HG03432 (cell line): ENCODE results near the gene ITPRIP.

Experiments
- ATAC-seq: cut with Tn5 transposase; IDR thresholded peaks from one replicate; pipeline ENCODE4 v1.9.1; 2021; ENCODE audit warnings: mild to moderate bottlenecking, moderate library complexity; ENCODE audit not compliant: unreplicated experiment

The ITPRIP gene, protein sequence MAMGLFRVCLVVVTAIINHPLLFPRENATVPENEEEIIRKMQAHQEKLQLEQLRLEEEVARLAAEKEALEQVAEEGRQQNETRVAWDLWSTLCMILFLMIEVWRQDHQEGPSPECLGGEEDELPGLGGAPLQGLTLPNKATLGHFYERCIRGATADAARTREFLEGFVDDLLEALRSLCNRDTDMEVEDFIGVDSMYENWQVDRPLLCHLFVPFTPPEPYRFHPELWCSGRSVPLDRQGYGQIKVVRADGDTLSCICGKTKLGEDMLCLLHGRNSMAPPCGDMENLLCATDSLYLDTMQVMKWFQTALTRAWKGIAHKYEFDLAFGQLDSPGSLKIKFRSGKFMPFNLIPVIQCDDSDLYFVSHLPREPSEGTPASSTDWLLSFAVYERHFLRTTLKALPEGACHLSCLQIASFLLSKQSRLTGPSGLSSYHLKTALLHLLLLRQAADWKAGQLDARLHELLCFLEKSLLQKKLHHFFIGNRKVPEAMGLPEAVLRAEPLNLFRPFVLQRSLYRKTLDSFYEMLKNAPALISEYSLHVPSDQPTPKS

DNA sequence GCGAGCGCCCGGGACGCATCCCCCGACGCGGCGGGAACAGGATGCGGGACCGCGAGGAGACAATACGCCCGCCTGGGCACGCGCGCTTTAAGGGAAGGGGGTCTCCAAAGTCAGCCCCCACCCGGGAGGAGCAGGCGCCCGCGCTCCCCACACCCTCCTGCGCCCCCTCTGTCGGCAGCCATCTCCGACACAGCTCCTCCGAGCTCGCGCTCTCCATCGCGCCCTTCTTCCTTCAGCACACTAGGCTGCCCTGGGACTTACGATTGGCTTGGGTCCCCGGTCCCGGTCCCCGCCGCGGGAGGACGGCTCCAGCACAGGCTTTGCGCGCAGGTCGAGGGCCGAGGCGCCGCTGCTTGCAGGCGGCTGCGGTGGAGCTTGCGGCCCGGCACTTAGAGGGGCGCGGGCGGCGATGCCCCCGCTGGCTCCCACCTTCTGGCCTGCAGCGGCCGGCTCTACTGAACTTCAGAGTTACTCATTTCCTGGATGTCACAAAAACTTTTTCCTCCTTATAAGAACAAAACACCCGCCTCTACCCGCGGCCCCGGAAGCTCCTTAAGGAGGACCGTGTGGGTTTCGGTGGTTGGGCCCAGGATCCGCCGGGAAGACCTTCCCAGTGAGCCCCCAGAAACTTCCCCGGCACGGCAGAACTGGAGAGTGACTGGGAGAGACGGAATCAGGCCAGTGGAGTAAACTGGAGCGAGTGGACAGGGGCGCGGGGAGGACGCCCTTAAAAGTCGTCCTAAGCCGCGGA lies at the start of gene ITPRIP:
Gene ITPRIP (minus strand): TSS at position 481 of the 751 bp plus-strand sequence. CDS start 22,414 bp downstream, outside the sequence.
- peak; percentile 75 for ATAC-seq

DNA sequence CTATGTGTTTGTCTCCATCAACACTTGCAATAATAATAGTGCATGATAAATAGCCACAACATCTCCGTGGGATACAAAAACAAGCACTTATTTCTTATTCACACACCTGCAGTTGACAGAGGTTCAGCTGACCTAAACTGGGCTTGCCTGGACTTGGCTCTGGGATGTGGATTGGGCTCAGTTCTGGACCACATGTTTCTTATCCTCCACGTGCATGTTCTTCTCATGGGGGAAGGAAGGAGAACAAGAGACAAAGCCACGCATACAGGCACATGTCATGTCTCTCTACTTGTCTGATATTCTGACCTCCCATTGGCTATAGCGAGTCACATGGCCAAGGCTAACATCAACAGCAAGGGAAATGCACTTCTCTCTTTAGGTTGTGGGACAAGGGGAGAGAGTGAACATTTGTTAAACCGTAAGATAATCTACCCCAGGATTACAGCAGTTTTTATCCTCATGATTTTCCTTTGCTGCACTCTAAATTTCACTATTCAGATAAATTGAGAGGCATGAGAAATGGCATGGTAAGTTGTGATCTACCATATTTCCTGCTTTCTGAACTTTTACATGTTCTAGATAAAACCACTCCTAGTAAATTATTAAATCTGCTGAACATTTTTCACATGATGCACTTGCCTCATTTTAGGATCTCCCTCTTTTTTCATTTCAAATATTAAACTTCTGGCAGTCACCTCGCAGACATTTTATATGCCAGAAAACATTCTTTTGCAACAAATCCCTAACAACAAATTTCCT lies 49.0 kb upstream of the ITPRIP start:
- peak; percentile 79 for ATAC-seq

DNA sequence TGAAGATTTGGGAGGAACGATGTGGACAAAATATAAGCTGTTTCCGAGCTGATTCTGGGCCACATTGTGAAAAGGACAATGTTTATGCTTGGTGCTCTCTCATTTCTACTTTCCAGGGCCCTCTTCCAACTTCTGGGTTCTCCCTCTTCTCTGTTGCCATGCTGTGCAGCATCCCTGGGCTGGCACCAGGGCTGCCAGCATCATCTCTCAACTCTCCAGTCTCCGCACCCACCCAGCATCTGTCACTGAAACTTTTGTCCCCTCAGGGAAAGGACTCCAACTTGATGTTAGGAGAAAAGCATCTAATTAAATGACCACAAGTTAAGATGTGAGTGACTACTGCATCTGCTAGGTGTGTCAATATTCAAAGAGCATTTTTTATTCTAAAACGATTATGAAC lies 42.1 kb upstream of the ITPRIP start:
- no peak for ATAC-seq

DNA sequence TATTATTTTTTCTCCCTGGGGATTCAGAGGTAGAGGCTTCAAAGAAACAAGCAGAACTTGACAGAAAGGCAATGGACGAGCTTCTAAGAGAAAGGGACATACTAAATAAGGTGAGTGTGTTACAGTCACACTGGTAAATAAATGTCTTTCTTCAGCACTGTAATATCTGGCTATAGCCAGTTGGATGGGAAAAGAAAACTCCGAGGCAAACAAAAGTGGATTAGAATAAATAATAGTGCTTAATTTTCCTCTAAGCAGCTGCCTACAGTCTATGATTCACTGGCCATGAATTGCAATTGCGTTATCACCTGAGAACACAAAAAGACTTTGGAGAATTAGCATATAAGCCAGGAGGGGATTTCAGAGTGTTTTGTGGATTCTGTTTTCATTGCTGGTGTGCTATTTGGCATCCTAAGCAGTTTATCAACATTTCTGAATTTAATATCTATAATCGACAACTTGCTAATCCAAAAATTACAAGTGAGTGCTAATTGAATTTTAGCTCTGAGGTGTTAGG lies 38.6 kb upstream of the ITPRIP start:
- no peak for ATAC-seq

DNA sequence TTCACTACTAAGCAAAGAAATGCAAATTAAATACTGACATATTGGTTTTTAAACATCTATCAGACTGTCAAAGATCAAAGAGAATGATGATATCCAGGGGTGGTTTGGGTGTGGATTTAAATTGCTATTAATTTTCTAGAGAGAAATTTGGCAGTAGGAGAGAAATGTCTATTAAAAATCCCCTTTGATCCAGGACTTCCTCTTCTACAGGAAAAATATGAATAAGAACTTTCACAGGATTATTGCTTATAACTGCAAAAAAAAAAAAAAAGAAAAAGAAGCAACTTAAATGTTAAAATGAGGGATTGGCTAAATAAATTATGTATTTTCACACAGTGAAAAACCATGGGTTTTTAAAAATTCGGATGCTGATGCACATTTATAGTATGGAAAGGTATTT lies 36.3 kb upstream of the ITPRIP start:
- no peak for ATAC-seq

DNA sequence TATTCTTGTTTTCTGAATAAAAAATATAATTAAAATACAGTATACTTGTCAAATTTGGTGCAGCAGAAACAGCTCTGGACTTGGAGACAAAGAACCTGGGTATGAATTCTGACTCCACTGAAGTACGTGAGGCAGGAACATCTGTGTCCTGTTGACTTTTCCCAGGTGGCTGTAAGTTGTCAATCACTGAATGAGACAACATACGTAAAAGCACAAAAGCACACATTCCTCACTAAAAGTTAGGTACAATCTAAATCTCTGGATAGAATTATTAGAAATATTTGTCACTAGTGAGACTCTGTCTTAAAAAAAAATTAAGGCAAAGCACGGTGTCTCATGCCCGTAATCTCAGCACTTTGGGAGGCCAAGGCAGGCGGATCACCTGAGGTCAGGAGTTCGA lies 33.5 kb upstream of the ITPRIP start:
- no peak for ATAC-seq

DNA sequence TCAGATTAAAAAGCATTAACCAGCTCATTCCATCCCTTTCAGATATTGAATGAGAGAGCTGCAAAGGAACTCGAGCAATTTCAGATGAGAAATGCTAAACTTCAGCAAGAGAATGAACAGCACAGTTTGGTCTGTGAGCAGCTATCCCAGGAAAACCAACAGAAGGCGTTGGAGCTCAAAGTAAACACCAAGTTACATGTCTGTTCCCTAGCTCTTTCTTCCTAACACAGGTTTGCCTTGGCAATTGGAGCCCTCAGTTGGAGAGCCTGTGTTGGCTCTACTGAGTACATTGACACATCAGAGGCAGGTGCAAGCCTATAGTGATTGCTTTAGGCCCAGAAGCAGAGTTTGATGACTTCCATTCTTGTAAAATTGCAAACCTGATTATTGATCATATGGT lies 30.1 kb upstream of the ITPRIP start:
- ATAC-seq, result no peak

DNA sequence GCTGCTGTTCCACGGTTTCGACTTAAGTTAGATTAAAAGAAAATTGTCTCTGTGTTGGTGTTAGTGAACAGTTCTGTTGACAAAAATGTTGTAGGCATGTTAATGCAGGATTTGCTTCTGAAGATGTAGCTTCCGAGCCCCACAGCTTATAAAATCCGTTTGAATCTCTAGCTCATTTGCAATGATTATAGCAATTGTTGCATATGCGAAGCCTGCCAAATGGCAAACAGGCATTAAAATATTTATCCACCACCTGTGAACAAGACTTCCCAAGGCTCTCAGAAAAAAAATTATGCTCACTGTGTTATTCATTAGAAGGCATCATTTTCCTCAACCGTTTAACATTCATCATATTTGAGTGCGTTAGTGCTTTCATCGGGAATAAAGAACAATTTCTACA lies 29.6 kb upstream of the ITPRIP start:
- no peak for ATAC-seq

DNA sequence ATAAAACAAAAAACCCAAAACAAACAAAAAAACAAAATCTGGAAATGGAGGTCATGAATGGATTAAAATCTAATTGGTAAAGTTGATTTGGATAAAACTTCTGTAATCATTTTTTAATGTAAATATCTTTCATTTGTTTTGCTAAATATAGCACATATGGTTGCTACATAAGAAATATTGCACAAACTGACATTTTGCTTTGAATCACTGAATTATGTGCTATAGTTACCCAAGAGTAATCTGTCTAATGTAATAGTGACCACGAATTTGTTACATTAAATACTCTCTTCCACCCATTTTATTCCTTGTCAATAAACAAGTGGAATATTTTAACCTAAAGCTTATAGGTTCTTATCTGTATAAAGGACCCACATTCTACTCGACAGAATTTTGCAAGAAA lies 21.5 kb upstream of the ITPRIP start:
- no peak for ATAC-seq

DNA sequence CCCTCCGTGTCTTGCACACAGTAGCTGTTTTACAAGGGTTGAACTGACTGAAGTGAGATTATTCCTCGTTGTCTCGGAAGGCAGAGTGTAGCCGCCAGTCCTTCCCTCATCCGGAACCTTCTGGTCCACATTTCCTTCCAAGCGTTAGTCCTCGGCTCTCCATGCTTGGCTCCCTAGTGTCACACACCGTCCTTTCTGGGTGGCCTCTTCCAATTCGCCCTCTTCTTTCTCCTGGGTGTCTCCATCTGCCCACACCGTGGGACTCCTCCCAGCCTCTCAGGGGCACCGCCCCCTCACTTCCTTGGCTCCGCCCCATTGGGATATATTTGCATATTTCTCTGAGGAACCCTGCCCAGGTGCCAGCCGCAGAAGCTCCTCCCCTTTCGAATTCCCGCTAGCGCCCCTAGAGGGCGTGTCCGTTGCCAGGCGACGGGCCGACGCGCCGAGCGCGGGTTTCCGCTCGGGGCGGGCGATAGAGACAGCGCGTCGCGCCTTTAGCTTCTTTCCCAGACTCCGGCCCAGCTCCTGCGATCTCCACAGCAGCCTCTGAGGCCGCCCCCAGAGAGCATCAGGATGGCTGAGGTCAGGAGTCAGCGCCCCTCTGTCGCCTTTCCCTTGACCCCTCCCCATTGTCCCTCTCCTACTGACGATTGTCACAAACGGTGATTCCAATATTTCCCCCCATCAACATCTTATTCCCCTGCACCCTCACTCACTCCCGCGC lies 15.2 kb upstream of the ITPRIP start, which contains the start of gene CFAP58:
Gene CFAP58 (plus strand): TSS at position 509 of the 724 bp plus-strand sequence. CDS start 65 bp downstream, at position 574.
- ATAC-seq, result peak; percentile 70

DNA sequence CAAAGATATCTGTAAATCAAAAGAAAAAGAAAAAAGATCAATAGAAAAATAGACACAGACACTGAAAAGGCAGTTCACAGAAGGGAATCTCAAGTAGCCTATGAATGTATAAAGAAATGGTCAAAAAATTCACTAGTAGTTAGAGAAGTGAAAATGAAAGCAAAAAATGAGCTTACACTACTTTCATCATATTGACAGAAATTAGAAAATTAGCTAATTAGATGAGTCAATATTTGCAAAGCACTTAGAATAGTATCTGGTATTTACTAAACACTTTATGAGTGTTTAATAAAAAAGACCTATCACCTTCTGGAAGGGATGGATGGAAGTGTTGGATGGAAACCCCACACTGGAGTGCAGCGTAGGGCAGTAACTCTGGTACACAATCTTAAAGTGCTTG lies 13.7 kb upstream of the ITPRIP start:
- ATAC-seq, result peak; percentile 23

DNA sequence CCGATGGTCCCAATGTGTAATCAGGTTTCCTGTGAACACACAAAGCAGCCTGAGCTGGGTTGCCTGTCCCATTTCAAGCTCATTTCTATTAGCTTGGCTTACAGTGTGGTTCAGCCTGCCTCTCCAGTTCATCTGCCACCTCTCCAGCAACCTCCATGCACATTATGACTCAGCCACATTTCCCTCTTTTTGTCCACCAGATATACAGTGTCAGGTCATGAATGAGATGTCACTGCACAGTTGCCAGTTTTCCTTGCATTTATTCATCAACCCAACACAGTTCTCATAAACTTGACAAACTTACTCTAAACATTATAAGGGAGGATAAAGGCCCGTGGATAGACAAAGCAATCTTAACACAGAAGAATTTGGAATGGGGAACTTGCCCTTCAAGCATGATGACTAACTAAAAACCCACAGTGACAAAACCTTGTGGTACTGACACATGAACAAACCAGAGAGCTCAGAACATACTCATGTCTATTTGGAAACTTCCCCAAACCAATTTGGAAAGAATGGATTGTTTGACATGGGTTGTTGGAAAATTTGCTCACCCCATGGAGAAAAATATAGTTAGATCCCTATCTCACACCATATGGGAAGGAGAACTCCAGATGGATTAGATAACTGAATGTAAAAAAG lies 12.9 kb upstream of the ITPRIP start:
- ATAC-seq, result peak; percentile 23

DNA sequence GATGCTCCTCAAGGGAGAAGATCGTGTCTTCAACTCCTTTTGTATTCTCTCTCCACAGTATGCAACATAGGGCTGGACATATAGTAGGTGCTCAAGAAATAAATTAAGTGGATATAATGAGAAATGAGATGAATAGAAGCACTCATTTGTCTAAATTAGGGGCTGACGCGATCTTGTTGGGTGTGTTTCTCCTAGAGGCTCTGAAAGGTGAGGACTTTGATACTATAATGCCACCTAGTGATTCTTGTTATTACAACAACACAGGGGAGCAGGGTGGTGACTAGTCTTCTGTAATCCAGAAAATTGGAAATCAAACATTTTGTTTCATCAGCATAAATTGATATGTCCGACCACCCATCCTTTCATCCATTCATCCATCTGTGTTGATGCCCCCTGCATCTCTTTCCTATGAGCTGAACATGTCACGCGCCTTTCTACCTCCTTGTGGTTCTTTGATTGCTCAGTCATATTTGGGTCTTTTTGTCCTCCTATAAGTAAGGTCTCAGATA lies 11.9 kb upstream of the ITPRIP start:
- ATAC-seq, result peak; percentile 54

DNA sequence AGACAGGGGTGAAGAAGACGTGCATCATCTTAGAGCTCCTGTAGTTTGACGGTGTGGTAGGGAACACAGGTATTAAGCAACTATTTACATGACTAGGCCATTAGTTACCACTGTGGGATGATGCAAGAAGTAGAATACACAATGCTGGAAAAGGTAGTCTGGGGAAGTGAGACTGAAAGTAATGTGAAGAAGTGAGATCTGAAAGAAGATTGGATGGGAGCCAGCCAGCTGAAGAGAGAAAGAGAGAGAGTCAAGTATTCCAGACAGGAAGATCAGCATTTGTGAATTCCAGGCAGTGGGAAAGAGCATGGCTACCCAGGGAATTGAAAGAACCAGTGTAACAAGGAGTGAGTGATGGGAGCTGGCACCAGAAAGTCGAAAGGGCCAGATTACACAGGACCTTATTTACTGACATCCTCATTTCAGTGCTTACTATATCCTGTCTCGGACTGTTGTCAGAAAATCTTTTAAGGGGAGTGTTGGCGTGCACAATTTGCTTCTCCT lies 11.4 kb upstream of the ITPRIP start:
- ATAC-seq, result peak; percentile 56

DNA sequence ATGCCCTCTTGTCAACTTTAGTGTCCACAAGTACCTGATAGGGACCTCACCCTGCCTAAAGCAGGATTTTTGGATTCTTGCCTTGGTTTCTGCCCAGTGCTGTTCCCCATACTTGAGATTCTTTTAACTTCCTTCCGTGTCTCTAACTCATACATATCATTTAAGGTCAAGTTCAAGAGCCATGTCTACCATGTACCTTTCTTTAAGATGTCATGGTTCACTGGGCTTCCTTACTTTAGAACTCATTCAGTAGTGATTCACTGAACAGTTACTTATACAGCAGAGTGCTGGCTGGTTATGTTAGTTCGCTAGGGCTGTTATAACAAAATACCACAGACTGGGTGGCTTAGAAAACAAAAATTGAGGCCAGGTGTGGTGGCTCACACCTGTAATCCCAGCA lies 10.3 kb upstream of the ITPRIP start:
- no peak for ATAC-seq

DNA sequence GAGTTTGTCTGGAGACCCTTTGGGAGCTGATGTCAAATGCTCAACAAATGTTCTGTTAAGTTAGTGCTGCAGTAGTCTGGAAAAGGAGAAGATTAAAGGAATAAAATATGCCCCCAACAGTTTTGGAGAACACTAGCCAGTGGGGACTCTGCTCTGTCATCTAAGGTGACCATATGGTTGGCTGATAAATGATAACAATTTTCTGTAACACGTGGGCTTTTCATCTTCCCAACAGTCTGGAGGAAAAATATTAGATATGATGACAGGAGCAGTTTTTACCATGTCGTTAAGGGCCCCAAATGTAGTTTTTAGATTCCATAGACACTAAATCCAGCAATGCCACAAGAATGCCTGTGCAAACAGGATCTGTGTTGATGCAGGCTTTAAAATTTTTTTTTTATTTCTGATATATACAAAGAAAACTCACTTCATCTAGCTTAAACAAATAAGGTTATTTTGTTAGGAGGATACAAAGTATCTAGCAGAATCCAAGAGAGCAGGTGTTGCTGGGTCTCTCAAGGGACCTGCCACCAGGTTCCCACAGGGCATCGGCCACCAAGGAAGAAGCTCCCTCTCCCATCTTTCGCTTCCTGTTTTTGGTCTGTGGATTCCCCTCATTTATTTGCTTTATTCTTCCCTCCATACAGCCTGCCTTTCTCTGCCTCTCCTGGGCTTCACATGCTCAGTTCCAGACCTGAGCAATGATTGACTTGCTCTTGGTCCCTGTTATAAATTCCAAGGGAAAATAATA lies 9.2 kb upstream of the ITPRIP start:
- no peak for ATAC-seq

DNA sequence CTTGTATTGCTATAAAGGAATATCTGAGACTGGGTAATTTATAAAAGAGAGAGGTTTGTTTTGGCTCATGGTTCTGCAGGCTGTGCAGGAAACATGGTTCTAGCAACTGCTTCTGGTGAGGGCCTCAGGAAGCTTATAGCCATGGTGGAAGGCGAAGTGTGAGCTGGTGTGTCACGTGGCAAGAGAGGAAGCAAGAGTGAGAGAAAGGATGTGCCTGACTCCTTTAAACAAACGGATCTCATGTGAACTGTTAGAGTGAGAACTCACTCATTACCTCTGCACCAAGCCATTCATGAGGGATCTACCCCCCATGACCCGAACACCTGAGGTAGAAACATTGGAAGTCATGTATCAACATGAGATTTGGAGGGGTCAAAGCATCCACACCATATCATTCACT lies 7.7 kb upstream of the ITPRIP start:
- no peak for ATAC-seq

DNA sequence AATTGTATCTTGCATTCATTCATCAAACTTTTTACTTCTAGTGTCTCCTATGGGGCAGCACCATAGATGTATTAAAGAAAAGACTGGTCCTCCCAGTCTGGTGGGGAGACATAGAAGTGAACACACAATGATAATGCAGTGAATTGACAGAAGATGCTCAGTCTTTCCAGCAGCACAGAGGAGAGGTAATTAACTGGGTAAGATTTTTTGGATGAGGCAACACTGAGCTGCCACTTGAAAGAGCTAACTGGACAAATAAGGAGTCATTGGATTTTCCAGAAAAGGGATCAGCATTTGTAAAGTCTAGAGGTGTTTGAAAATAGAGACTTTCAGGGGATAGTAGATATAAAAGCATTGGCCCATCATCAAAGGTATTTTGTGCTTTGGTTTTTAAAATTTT lies 7.2 kb upstream of the ITPRIP start:
- no peak for ATAC-seq

DNA sequence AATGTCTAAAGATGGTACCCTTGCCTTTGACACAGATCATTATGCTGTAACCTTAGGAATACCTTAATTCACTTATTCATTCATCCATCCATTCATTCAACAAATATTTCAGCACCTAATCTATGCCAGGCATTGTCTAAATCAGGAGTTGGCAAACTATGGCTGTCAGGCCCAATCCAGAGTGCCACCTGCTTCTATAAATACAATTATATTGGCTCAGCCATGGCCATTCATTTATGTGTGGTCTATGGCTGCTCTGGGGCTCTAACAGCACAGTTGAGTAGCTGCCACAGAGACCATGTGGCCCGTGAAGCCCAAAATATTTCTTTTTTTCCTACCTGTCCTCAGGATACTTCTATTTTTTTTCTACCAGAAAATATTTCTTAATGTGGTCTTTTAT lies 6.0 kb upstream of the ITPRIP start:
- no peak for ATAC-seq
